Eye (tissue), 1 donor: ENCODE measurements around the gene CGB1.
A peak's percentile ranks its signal among the peaks of the same experiment; 100 is the strongest.
"Not testable (repeated sequence)": the region's sequence is repeated elsewhere in the genome, so short reads cannot be mapped to it uniquely, and the experiment has no call there.

Experiments
- DNase-seq: peaks from one replicate; pipeline ENCODE4 v3.0.0-alpha.2; 2015

CGB1 gene

GRCh38 chr19:49057636-49058234 is 21.0 kb upstream of the CGB1 start, which contains the start of gene CGB7:
CGB7 (minus strand) TSS chr19:49057749; CDS start chr19:49055375, 2,374 bp downstream.
- peak; percentile 86 for DNase-seq

- DNase-seq = peak; percentile 35
These were observed 20.4 kb upstream of the CGB1 start for GRCh38 chr19:49056902-49057596.

DNA sequence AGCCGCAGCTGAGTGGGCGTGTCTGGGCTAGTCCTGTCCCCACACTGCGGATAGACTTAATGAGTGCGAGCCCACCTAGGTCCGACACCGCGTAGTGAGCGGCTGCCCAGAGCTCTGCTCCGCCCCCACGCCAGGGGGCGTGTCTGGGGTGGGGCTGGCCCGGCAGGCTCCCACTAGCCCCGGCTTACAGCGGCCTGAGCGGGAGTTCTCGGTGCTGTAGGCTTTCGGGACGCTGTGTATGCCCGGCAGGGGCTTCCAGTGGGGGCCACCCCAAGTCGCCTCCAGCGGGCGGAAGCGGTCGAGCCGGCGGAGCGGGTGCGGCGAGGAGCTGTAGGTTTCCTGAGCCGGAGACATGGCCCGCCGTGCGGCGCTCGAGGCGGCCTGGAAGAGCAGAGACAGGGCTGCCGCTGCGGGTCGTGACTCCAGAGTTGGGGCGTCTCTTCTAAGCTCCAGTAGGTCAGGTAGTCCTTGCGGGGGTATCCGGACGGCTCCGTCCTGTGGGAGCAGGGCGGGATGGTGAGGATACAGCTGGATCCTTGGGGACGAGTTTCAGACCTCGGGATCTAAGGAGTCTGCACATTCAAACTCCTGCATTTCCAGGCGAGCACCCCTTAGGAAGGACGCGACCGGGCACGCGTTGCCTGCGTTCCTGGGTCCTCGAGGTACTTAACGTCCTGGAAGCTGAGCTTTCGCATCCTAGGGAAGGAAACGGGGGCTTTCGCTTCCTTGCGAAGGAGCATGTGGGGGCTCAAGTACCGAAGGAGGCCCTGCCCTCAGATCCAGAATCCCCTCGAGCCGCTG is 19.6 kb upstream of the CGB1 start:
- DNase-seq = peak; percentile 70

- DNase-seq = not testable (repeated sequence)
These were observed 13.8 kb upstream of the CGB1 start for GRCh38 chr19:49050376-49051033.

- not testable (repeated sequence) for DNase-seq
These were observed 13.1 kb upstream of the CGB1 start for GRCh38 chr19:49049834-49050233.

DNA sequence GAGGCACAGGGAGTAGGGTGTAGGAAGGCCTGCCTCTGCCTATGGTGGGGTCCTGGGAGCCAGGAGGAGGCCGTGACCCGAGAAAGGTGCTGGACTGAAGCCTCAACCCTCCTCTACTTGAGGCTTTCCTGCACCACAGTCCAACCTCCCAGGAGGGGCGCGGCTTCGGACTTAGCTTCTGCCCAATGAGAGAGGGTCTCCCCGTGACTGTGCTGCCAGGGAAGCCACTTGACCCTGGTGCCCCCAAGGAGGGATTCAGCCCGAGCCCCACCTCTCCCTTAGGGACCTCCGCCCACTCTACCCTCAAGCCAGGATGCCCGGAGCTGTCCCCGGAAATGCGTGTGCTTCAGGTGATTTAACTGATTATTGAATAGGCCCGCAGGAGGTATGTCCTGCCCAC is 12.3 kb upstream of the CGB1 start, which contains the start of gene CGB8:
CGB8 (minus strand) TSS at position 101 of the 400 bp plus-strand sequence. CDS start 372 bp downstream, outside the sequence.
- DNase-seq = not testable (repeated sequence)

DNA sequence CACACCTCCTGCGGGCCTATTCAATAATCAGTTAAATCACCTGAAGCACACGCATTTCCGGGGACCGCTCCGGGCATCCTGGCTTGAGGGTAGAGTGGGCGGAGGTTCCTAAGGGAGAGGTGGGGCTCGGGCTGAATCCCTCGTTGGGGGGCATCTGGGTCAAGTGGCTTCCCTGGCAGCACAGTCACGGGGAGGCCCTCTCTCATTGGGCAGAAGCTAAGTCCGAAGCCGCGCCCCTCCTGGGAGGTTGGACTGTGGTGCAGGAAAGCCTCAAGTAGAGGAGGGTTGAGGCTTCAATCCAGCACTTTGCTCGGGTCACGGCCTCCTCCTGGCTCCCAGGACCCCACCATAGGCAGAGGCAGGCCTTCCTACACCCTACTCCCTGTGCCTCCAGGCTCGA is 6.9 kb upstream of the CGB1 start, which contains the start of gene CGB5:
CGB5 (plus strand) TSS at position 301 of the 400 bp plus-strand sequence. CDS start 362 bp downstream, outside the sequence.
- DNase-seq = not testable (repeated sequence)

DNA sequence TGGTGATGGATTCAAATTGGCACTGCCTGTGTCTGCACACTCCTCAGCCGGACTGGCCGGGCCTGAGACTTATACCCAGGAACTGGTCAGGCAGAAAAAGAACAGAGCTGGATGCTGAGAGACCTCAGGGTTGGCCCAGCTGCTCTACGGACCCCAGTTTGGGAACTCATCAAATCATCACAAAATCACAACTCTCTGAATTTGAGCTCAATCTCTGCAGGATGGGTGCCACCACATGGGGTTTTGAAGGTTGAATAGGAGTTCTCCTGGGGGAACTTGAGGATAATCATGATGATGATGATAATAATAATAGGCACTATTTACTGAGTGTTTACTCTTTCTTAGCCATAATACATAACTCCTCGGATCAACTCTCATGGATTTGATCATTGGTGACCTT is 6.0 kb upstream of the CGB1 start:
- DNase-seq = not testable (repeated sequence)

- no peak for DNase-seq
These were observed 5.5 kb upstream of the CGB1 start for GRCh38 chr19:49042177-49042576.

DNA sequence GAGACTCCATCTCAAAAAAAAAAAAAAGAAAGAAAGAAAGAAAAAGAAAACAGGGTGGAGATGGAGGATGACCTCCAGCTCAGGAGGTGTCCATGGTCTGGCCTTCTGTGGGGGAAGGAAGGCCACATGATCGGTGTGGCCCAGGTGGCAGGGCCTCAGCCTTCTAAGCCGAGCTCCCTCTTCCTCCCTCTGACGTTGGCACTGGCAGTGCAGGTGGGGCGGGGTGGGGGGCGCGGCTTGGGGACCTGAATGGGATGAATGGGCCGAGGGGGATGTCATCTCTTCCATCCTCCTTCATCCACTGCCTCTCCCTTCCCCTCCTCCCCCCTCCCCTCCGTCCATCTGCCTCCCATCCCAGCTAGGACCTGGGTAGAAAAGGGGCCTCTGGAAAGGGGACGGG is 3.0 kb upstream of the CGB1 start:
- not testable (repeated sequence) for DNase-seq

DNA sequence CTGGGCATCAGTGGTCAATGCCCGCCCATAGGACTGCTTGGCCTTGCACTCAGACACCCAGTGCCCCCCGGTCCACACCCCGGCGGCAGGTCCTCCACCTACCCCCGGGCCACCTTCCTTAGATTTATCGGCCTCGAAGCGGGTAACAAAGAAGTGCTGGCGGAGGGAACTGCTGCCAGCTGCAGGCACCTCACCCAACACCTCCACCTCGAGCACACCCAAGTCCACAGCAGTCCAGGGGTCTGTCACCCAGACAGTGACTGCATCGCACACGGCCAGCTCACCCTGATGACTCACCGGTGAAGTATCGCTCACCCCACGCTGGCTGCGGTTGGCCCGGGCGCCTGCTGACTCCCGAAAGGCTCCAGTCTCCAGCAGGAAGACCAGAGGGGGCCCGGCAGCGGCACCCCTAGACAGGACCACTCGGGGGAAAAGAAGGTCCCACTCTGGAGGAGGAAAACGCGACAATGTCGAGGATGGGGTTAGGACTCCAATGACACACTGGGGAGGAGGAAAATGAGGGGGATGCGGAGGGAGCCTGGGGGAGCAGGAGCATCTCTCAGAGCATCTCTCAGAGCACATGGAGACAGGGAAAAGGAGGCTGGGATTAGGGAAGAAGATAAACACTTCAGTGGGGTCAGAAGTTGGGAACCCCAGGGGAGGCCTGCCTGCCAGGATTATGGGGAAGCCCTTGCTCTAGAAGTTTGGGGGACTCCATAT is 2.0 kb upstream of the CGB1 start:
- not testable (repeated sequence) for DNase-seq

DNA sequence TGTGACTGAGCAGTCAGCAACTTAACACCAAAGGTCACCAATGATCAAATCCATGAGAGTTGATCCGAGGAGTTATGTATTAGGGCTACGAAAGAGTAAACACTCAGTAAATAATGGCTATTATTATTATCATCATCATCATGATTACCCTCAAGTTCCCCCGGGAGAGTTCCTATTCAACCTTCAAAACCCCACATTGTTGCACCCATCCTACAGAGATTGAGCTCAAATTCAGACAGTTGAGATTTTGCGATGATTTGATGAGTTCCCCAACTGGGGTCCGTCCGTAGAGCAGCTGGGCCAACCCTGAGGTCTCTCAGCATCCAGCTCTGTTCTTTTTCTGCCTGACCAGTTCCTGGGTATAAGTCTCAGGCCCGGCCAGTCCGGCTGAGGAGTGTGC is 1.4 kb upstream of the CGB1 start:
- DNase-seq = not testable (repeated sequence)

GRCh38 chr19:49031642-49032301 is 4.9 kb downstream of the CGB1 start, which contains the start of gene CGB2:
CGB2 (plus strand) TSS chr19:49031890; CDS start chr19:49032096, 206 bp downstream.
- DNase-seq = not testable (repeated sequence)

DNA sequence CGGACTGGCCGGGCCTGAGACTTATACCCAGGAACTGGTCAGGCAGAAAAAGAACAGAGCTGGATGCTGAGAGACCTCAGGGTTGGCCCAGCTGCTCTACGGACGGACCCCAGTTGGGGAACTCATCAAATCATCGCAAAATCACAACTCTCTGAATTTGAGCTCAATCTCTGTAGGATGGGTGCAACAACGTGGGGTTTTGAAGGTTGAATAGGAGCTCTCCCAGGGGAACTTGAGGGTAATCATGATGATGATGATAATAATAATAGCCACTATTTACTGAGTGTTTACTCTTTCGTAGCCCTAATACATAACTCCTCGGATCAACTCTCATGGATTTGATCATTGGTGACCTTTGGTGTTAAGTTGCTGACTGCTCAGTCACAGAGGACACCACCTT is 6.4 kb downstream of the CGB1 start:
- DNase-seq = not testable (repeated sequence)

GRCh38 chr19:49029749-49030148 is 6.9 kb downstream of the CGB1 start:
- not testable (repeated sequence) for DNase-seq

- not testable (repeated sequence) for DNase-seq
These were observed 8.0 kb downstream of the CGB1 start for GRCh38 chr19:49028686-49029085.

- not testable (repeated sequence) for DNase-seq
These were observed 11.1 kb downstream of the CGB1 start for GRCh38 chr19:49025599-49025998.

GRCh38 chr19:49025088-49025487 is 11.6 kb downstream of the CGB1 start:
- DNase-seq = not testable (repeated sequence)

- not testable (repeated sequence) for DNase-seq
These were observed 12.5 kb downstream of the CGB1 start, which contains the start of gene CGB3 for GRCh38 chr19:49024233-49024632. CGB3 (minus strand) TSS chr19:49024333; CDS start chr19:49023971, 362 bp downstream.

GRCh38 chr19:49022116-49022515 is 14.6 kb downstream of the CGB1 start:
- DNase-seq = no peak
